ENCODE results near the gene PPP4R3B. TPM values are rescaled to one million over a fixed set of nuclear protein-coding genes. Genes with fewer than 3 reads are reported as not detected.

PPP4R3B gene
- polyA plus RNA-seq, 1 donor (not counting 4 experiments of a cell fraction or from before 2014, with no cell fraction given), result 30.1 TPM

- DNase-seq (ENCODE audit: low read depth, low spot score), result no peak
- H3K9me1 ChIP-seq (ENCODE audit: control insufficient read depth, extremely low read depth, insufficient read depth, low read length), result no peaks in the 10 kb centered on the region
- H3K27me3 ChIP-seq (ENCODE audit: control insufficient read depth, extremely low read depth, insufficient read depth, low read length), result no peaks in the 10 kb centered on the region
- H3K4me3 ChIP-seq (ENCODE audit: control insufficient read depth in 2 of 3, extremely low read depth in 1 of 3, insufficient read depth in 2 of 3, low read depth in 1 of 3, low read length in 3 of 3), result no peak overlapping the region
- no peak for FAIRE-seq
- dilution Hi-C loops (cut with MboI; ENCODE audit: extremely low pct_ligation_motif_present, low sequenced_read_pairs), result no loop called here
- no peak overlapping the region for H3K9ac ChIP-seq (ENCODE audit: control insufficient read depth, extremely low read depth, insufficient read depth, low read length)
- no peak overlapping the region for H3K27ac ChIP-seq (ENCODE audit: control insufficient read depth, insufficient read depth, low read length)
- no peaks in the 10 kb centered on the region for H4K20me1 ChIP-seq (ENCODE audit: control insufficient read depth, extremely low read depth, insufficient read depth, low read length)
- no peaks in the 10 kb centered on the region for H3K9me3 ChIP-seq (ENCODE audit: control insufficient read depth, low read depth, low read length)
- no peak overlapping the region for H2AFZ ChIP-seq (ENCODE audit: control insufficient read depth, low read length)
- H3K79me2 ChIP-seq (ENCODE audit: control insufficient read depth, insufficient read depth, low read length), result peaks cover 7% of the 10 kb centered on the region
- H3K36me3 ChIP-seq (ENCODE audit: control insufficient read depth in 2 of 2, extremely low read depth in 1 of 2, insufficient read depth in 2 of 2, low read length in 2 of 2), result peaks cover 2 to 4% of the 10 kb centered on the region in 2 experiments
- H3K4me1 ChIP-seq (ENCODE audit: control insufficient read depth, extremely low read depth, insufficient read depth, low read length), result peaks cover 10% of the 10 kb centered on the region
- no peak overlapping the region for H3K4me2 ChIP-seq (ENCODE audit: control insufficient read depth, extremely low read depth, insufficient read depth, low read depth, low read length)
- TF ChIP-seq CTCF (optimal IDR thresholded peaks at IDR 0.05 in 1 of 3, IDR thresholded peaks at IDR 0.05 in 1 of 3, conservative IDR thresholded peaks at IDR 0.05 in 1 of 3; ENCODE audit: extremely low read depth in 1 of 3, insufficient read depth in 2 of 3, low read length in 3 of 3) (no peak), EZH2 (IDR thresholded peaks at IDR 0.05; ENCODE audit: low read length) (no peak)
Measured at GRCh38 chr2:55524884-55525437, 92.5 kb downstream of the PPP4R3B start.

- FAIRE-seq, result no peak
- dilution Hi-C loops (cut with MboI; ENCODE audit: extremely low pct_ligation_motif_present, low sequenced_read_pairs), result no loop called here
Measured at GRCh38 chr2:55519938-55520885, 97.2 kb downstream of the PPP4R3B start.

More at GRCh38 chr2:55519938-55520885, 97.2 kb downstream of the PPP4R3B start:
- Histone ChIP-seq H3K27ac (ENCODE audit: control insufficient read depth, insufficient read depth, low read length) (peak overlapping the region; percentile 66), H3K4me3 (ENCODE audit: control insufficient read depth in 2 of 3, extremely low read depth in 1 of 3, insufficient read depth in 2 of 3, low read depth in 1 of 3, low read length in 3 of 3) (peak overlapping the region; percentile 58 to 95 (median 88)), H3K9ac (ENCODE audit: control insufficient read depth, extremely low read depth, insufficient read depth, low read length) (peak overlapping the region; percentile 87), H4K20me1 (ENCODE audit: control insufficient read depth, extremely low read depth, insufficient read depth, low read length) (no peaks in the 10 kb centered on the region), H3K79me2 (ENCODE audit: control insufficient read depth, insufficient read depth, low read length) (peaks cover 10% of the 10 kb centered on the region), H3K9me3 (ENCODE audit: control insufficient read depth, low read depth, low read length) (no peaks in the 10 kb centered on the region), H3K4me1 (ENCODE audit: control insufficient read depth, extremely low read depth, insufficient read depth, low read length) (peaks cover 10% of the 10 kb centered on the region), H3K9me1 (ENCODE audit: control insufficient read depth, extremely low read depth, insufficient read depth, low read length) (no peaks in the 10 kb centered on the region), H3K27me3 (ENCODE audit: control insufficient read depth, extremely low read depth, insufficient read depth, low read length) (no peaks in the 10 kb centered on the region), H3K4me2 (ENCODE audit: control insufficient read depth, extremely low read depth, insufficient read depth, low read depth, low read length) (peak overlapping the region; percentile 100), H2AFZ (ENCODE audit: control insufficient read depth, low read length) (peak overlapping the region; percentile 99), H3K36me3 (ENCODE audit: control insufficient read depth in 2 of 2, extremely low read depth in 1 of 2, insufficient read depth in 2 of 2, low read length in 2 of 2) (peaks cover 2 to 4% of the 10 kb centered on the region in 2 experiments)
- DNase-seq (ENCODE audit: low read depth, low spot score), result no peak
- no peak for TF ChIP-seq EZH2 (IDR thresholded peaks at IDR 0.05; ENCODE audit: low read length)
- TF ChIP-seq CTCF (optimal IDR thresholded peaks at IDR 0.05 in 1 of 3, IDR thresholded peaks at IDR 0.05 in 1 of 3, conservative IDR thresholded peaks at IDR 0.05 in 1 of 3; ENCODE audit: extremely low read depth in 1 of 3, insufficient read depth in 2 of 3, low read length in 3 of 3), result no peak
